GM10847 (cell line): ENCODE results near the gene DARS1.

Experiments
- POLR2A ChIP-seq: IDR thresholded peaks from 2 replicates; pipeline ENCODE4 v1.6.1; 2011; ENCODE audit not compliant: insufficient read length; ENCODE audit errors: extremely low read depth

Gene DARS1

GRCh38 chr2:135985018-135985825, at the start of gene DARS1:
TSS of gene DARS1 (minus strand) at chr2:135985626. CDS start at chr2:135985468, 158 bp downstream.
- TF ChIP-seq POLR2A: peak; percentile 68

GRCh38 chr2:136034629-136035028, 49.2 kb upstream of the DARS1 start:
- TF ChIP-seq POLR2A: no peak

GRCh38 chr2:136032817-136033535, 47.5 kb upstream of the DARS1 start:
- TF ChIP-seq POLR2A: no peak

GRCh38 chr2:136032192-136032591, 46.8 kb upstream of the DARS1 start:
- no peak for TF ChIP-seq POLR2A

GRCh38 chr2:136031711-136032110, 46.3 kb upstream of the DARS1 start:
- no peak for TF ChIP-seq POLR2A

- TF ChIP-seq POLR2A: no peak
Observed at GRCh38 chr2:136030406-136030805, 45.0 kb upstream of the DARS1 start.

GRCh38 chr2:136029149-136029548, 43.7 kb upstream of the DARS1 start:
- TF ChIP-seq POLR2A: no peak

- no peak for TF ChIP-seq POLR2A
Observed at GRCh38 chr2:136028001-136028400, 42.6 kb upstream of the DARS1 start.

- TF ChIP-seq POLR2A: no peak
Observed at GRCh38 chr2:136027112-136027511, 41.7 kb upstream of the DARS1 start.

GRCh38 chr2:136025057-136025973, 39.9 kb upstream of the DARS1 start:
- no peak for TF ChIP-seq POLR2A

- TF ChIP-seq POLR2A: no peak
Observed at GRCh38 chr2:136024616-136025015, 39.2 kb upstream of the DARS1 start.

- no peak for TF ChIP-seq POLR2A
Observed at GRCh38 chr2:136024185-136024584, 38.8 kb upstream of the DARS1 start.

GRCh38 chr2:136023416-136023815, 38.0 kb upstream of the DARS1 start:
- TF ChIP-seq POLR2A: no peak

GRCh38 chr2:136022396-136023146, 37.1 kb upstream of the DARS1 start:
- no peak for TF ChIP-seq POLR2A

GRCh38 chr2:136021976-136022375, 36.5 kb upstream of the DARS1 start:
- TF ChIP-seq POLR2A: no peak
